ENCODE data around the gene OVAAL.

The OVAAL gene

DNA sequence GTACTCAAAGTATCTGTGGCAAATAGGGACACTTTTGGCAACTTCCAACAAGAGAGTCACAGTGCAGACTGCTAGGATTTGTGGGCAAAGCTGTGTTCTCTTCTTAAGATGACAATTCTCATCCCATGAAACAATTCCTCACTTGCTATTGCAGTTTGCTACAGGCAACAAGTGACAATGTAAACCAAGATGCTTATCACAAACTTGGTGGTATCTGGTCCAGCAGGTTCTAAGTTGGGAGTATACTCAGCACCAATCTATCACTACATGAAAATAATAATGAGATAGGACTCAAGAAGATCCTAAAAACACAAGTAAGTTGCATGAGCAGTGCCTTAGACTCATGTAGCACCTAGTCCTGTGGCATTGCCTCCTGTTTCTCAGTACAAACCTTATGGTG, 3.4 kb upstream of the OVAAL start:
- Histone ChIP-seq H3K27ac (ENCODE audit: low read length) (no peak overlapping the region), H3K9me3 (replicated peaks; ENCODE audit: insufficient read depth, low read length) (no peaks in the 10 kb centered on the region), H3K4me2 (ENCODE audit: low read depth, low read length) (no peak overlapping the region), H2AFZ (ENCODE audit: low read length) (no peak overlapping the region), H3K9me2 (replicated peaks; ENCODE audit: insufficient read depth, low read length) (no peaks in the 10 kb centered on the region), H3K4me1 (ENCODE audit: low read length) (no peaks in the 10 kb centered on the region), H3K36me3 (replicated peaks; ENCODE audit: insufficient read depth, low read length) (no peaks in the 10 kb centered on the region), H3K79me2 (ENCODE audit: low read length) (no peaks in the 10 kb centered on the region), H3F3A (ENCODE audit: insufficient read depth, low read length) (no peaks in the 10 kb centered on the region), H3K27me3 (replicated peaks; ENCODE audit: insufficient read depth, low read length) (no peaks in the 10 kb centered on the region), H3K9ac (ENCODE audit: low read length) (no peak overlapping the region), H3K4me3 (ENCODE audit: low read length) (no peak overlapping the region), H4K20me1 (ENCODE audit: insufficient read depth, low read length) (no peaks in the 10 kb centered on the region)
- TF ChIP-seq EZH2 (optimal IDR thresholded peaks at IDR 0.05; ENCODE audit: low read depth, low read length) = no peak
- TF ChIP-seq, protein P1, sequence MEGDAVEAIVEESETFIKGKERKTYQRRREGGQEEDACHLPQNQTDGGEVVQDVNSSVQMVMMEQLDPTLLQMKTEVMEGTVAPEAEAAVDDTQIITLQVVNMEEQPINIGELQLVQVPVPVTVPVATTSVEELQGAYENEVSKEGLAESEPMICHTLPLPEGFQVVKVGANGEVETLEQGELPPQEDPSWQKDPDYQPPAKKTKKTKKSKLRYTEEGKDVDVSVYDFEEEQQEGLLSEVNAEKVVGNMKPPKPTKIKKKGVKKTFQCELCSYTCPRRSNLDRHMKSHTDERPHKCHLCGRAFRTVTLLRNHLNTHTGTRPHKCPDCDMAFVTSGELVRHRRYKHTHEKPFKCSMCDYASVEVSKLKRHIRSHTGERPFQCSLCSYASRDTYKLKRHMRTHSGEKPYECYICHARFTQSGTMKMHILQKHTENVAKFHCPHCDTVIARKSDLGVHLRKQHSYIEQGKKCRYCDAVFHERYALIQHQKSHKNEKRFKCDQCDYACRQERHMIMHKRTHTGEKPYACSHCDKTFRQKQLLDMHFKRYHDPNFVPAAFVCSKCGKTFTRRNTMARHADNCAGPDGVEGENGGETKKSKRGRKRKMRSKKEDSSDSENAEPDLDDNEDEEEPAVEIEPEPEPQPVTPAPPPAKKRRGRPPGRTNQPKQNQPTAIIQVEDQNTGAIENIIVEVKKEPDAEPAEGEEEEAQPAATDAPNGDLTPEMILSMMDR (IDR thresholded peaks at IDR 0.05; ENCODE audit: low read length) = no peak
- no peak for TF ChIP-seq EZH2phosphoT487 (IDR thresholded peaks at IDR 0.05; ENCODE audit: low read length)
- no peak for DNase-seq

DNA sequence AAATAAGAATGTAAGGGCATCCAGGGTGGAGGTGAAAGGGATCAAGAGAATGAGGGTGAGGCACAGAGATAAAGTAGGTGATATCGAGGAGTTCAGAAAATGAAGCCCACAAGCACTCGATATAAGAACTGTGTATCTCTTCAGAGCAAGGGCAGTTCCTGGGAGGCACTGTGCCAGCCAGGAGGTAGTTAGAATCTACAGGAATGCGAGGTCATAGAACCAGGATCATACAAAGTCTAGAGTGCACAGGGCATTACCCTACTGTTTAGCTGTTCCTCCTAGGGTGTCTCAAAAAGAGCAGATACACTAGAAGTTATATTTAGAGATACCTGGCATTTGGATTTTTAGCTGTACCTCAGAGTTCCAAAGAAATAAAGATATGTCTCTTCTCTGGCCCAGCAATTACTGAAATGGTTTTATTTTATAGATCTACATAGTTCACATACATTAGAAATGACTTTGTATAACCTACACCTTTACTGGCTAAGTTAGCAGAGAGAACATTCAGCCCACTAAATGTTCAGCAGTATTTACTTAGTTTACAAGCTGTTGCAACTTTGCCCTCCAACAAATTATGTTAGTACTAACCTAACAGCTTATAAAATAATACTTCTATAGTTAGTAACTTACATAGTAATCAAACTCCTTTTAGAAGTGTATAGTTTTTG, 1.6 kb downstream of the OVAAL start:
- DNase-seq = no peak
- Histone ChIP-seq H3K27ac (ENCODE audit: low read length) (no peak overlapping the region), H3K4me3 (ENCODE audit: low read length) (no peak overlapping the region), H3K9me2 (replicated peaks; ENCODE audit: insufficient read depth, low read length) (no peaks in the 10 kb centered on the region), H3K27me3 (replicated peaks; ENCODE audit: insufficient read depth, low read length) (no peaks in the 10 kb centered on the region), H3K9me3 (replicated peaks; ENCODE audit: insufficient read depth, low read length) (no peaks in the 10 kb centered on the region), H3K9ac (ENCODE audit: low read length) (no peak overlapping the region), H3F3A (ENCODE audit: insufficient read depth, low read length) (no peaks in the 10 kb centered on the region), H3K36me3 (replicated peaks; ENCODE audit: insufficient read depth, low read length) (no peaks in the 10 kb centered on the region), H4K20me1 (ENCODE audit: insufficient read depth, low read length) (no peaks in the 10 kb centered on the region), H3K79me2 (ENCODE audit: low read length) (no peaks in the 10 kb centered on the region), H2AFZ (ENCODE audit: low read length) (no peak overlapping the region), H3K4me1 (ENCODE audit: low read length) (no peaks in the 10 kb centered on the region), H3K4me2 (ENCODE audit: low read depth, low read length) (no peak overlapping the region)
- TF ChIP-seq EZH2 (optimal IDR thresholded peaks at IDR 0.05; ENCODE audit: low read depth, low read length) (no peak), EZH2phosphoT487 (IDR thresholded peaks at IDR 0.05; ENCODE audit: low read length) (no peak)
- TF ChIP-seq, protein P1 (IDR thresholded peaks at IDR 0.05; ENCODE audit: low read length) = no peak

DNA sequence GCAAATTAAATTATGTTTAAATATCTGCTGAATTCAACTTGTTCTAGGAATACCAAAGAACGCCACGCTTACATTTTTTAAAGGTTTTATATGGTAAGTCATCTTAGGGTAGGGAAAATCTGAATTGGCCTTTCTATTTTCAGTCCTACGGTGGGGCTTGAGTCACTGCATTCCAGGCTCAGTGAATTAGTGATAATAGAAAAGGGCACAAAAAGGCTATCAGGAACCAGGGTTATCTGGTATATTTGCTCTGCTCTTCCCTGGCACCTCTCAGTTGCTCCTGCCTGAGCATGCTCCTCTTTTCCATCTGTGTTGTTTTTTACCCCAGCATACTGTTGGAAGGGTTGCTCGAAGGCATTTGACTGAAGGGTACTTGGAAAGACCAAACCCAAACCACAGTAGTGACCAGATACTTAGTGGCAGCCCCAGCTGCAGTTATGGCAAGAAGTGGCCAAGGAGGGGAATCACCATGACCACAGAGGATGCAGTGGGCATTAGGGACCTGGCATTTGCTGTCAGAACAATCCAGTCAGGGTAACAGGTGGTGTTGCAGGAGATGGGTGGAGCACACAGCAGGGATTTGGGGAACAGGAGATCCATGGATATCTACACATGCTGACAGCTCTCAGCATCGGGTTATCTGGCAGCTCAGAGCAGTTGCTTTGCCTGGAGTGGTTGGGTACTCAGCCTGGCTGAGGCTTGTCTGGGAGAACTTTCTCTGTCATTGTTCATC, 2.3 kb downstream of the OVAAL start:
- no peak overlapping the region for H2AFZ ChIP-seq (ENCODE audit: low read length)
- no peaks in the 10 kb centered on the region for H3K9me2 ChIP-seq (replicated peaks; ENCODE audit: insufficient read depth, low read length)
- no peaks in the 10 kb centered on the region for H4K20me1 ChIP-seq (ENCODE audit: insufficient read depth, low read length)
- H3K36me3 ChIP-seq (replicated peaks; ENCODE audit: insufficient read depth, low read length) = no peaks in the 10 kb centered on the region
- no peaks in the 10 kb centered on the region for H3K9me3 ChIP-seq (replicated peaks; ENCODE audit: insufficient read depth, low read length)
- no peak overlapping the region for H3K27ac ChIP-seq (ENCODE audit: low read length)
- H3K27me3 ChIP-seq (replicated peaks; ENCODE audit: insufficient read depth, low read length) = no peaks in the 10 kb centered on the region
- H3K4me1 ChIP-seq (ENCODE audit: low read length) = no peaks in the 10 kb centered on the region
- no peak overlapping the region for H3K9ac ChIP-seq (ENCODE audit: low read length)
- no peaks in the 10 kb centered on the region for H3F3A ChIP-seq (ENCODE audit: insufficient read depth, low read length)
- no peak overlapping the region for H3K4me3 ChIP-seq (ENCODE audit: low read length)
- DNase-seq = no peak
- TF ChIP-seq, protein P1 (IDR thresholded peaks at IDR 0.05; ENCODE audit: low read length) = no peak
- TF ChIP-seq EZH2phosphoT487 (IDR thresholded peaks at IDR 0.05; ENCODE audit: low read length) = no peak
- no peak for TF ChIP-seq EZH2 (optimal IDR thresholded peaks at IDR 0.05; ENCODE audit: low read depth, low read length)
- no peaks in the 10 kb centered on the region for H3K79me2 ChIP-seq (ENCODE audit: low read length)
- H3K4me2 ChIP-seq (ENCODE audit: low read depth, low read length) = no peak overlapping the region
